GM12873 (cell line): ENCODE measurements around the gene ATXN1.

Experiments
- TF ChIP-seq, protein P1 (sequence below): IDR thresholded peaks from 2 replicates; pipeline ENCODE4 v1.5.1; 2012; ENCODE audit warnings: low read depth, mild to moderate bottlenecking, moderate library complexity, low read length, control low read depth; ENCODE audit not compliant: insufficient read depth; ENCODE audit errors: missing control alignments

The ATXN1 gene

GRCh38 chr6:16318953-16319720, 442.1 kb downstream of the ATXN1 start:
- TF ChIP-seq, protein P1, sequence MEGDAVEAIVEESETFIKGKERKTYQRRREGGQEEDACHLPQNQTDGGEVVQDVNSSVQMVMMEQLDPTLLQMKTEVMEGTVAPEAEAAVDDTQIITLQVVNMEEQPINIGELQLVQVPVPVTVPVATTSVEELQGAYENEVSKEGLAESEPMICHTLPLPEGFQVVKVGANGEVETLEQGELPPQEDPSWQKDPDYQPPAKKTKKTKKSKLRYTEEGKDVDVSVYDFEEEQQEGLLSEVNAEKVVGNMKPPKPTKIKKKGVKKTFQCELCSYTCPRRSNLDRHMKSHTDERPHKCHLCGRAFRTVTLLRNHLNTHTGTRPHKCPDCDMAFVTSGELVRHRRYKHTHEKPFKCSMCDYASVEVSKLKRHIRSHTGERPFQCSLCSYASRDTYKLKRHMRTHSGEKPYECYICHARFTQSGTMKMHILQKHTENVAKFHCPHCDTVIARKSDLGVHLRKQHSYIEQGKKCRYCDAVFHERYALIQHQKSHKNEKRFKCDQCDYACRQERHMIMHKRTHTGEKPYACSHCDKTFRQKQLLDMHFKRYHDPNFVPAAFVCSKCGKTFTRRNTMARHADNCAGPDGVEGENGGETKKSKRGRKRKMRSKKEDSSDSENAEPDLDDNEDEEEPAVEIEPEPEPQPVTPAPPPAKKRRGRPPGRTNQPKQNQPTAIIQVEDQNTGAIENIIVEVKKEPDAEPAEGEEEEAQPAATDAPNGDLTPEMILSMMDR, result no peak

GRCh38 chr6:16318538-16318937, 442.7 kb downstream of the ATXN1 start:
- TF ChIP-seq, protein P1, result no peak

DNA sequence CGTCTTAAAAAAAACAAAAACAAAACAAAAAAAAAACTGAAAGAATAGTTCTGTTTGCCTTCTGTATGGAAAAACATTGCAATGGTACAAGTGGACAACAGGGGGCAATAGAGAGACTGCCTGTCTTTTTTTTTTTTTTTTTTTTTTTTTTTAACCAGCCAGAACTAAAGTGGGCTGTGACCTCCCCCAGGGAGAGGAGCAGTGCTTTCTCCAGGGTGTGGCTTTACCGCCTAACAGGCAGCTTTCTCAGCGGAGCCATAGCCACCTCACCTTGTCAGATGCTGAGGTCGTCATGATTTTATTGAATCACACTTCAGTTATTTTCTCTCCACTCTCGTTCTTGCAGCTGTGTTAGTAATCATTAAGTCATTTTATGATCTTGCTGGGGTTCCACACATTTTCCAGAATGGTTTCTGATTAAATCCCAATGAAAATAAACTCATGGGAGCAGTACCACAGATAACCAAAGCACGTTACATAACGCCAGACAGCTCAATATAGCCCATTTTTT, 444.5 kb downstream of the ATXN1 start:
- TF ChIP-seq, protein P1, result peak; percentile 78

- TF ChIP-seq, protein P1, result no peak
These were observed 447.0 kb downstream of the ATXN1 start for GRCh38 chr6:16314296-16314695.

GRCh38 chr6:16313732-16314131, 447.5 kb downstream of the ATXN1 start:
- TF ChIP-seq, protein P1, result no peak

DNA sequence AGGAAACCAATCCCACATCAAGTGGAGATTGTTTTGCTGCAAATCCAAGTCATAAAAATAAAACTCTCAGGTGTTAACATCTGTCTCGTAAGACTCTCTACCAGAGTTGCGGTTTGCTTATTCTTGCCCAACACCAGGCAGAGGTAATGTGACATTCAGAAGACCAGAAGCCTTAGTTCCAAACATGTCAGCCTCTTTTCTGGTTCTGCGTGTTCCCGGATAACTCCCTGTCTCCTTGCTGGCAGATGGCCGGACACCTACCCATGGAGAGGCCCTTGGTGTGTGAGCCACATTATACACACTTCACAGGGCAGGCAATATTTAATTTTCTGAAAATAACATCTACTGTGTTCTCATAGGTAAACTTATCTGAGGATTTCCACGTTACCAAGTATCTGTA, 449.5 kb downstream of the ATXN1 start:
- TF ChIP-seq, protein P1, result no peak

DNA sequence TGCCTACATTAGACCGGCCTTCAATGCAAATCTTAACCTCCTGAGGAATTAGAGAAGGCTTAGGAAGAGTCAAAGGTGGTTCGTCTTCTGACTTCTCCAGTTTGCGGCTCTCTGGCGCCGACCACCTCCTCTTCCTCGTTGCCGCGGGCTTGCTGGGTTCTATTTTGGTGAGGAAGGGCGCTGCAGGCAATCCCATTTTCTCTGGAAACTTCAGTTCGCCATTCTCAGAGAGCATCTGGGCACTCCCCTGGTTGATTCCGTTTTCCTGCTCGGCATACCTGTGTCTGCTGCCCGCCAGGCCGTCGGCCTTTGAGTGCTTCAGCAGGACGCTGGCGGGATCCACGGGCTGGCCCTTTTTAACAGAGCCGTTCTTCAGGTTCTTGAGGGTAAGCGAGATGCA, 454.9 kb downstream of the ATXN1 start:
- TF ChIP-seq, protein P1, result no peak
